Measurements from ENCODE around the gene RAB5IF. TPM values are rescaled to one million over a fixed set of nuclear protein-coding genes. Genes with fewer than 3 reads are reported as not detected.

RAB5IF gene
- total and polyA plus RNA-seq, 10 of the 15 experiments (the other 5 are each of a cell fraction or from before 2014, with no cell fraction given) = 19.4 to 246 (median 92.0) TPM

DNA sequence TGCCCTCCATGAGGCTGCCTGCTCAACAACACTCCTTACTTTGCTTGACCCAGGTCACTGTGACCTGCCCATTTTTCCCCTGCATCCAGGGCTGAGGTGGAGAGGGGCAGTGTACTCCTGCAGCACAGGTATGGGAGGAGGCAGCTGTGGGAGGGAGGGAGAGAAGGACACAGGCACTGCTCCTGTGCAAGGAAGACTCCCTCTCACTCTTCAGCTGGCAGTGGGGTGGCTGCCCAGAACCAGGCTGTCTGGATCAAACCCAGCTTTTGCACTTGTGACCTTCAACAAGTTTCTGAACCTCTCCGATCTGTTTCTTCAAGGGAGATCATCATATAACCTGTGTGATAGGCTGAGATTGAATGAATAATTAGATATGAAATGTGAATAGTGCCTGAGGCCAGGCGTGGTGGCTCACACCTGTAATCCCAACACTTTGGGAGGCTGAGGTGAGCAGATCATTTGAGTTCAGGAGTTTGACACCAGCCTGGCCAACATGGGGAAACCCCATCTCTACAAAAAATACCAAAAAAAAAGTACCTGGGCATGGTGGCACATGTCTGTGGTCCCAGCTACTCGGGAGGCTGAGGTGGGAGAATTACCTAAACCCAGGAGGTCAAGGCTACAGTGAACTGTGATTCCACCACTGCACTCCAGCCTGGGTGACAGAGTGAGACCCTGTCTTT is 18.1 kb upstream of the RAB5IF start (continued):
- TF ChIP-seq PML (IDR thresholded peaks at IDR 0.05; ENCODE audit: low read length) (no peak), IKZF1 (conservative IDR thresholded peaks at IDR 0.05) (no peak)
- TF ChIP-seq, protein P1, sequence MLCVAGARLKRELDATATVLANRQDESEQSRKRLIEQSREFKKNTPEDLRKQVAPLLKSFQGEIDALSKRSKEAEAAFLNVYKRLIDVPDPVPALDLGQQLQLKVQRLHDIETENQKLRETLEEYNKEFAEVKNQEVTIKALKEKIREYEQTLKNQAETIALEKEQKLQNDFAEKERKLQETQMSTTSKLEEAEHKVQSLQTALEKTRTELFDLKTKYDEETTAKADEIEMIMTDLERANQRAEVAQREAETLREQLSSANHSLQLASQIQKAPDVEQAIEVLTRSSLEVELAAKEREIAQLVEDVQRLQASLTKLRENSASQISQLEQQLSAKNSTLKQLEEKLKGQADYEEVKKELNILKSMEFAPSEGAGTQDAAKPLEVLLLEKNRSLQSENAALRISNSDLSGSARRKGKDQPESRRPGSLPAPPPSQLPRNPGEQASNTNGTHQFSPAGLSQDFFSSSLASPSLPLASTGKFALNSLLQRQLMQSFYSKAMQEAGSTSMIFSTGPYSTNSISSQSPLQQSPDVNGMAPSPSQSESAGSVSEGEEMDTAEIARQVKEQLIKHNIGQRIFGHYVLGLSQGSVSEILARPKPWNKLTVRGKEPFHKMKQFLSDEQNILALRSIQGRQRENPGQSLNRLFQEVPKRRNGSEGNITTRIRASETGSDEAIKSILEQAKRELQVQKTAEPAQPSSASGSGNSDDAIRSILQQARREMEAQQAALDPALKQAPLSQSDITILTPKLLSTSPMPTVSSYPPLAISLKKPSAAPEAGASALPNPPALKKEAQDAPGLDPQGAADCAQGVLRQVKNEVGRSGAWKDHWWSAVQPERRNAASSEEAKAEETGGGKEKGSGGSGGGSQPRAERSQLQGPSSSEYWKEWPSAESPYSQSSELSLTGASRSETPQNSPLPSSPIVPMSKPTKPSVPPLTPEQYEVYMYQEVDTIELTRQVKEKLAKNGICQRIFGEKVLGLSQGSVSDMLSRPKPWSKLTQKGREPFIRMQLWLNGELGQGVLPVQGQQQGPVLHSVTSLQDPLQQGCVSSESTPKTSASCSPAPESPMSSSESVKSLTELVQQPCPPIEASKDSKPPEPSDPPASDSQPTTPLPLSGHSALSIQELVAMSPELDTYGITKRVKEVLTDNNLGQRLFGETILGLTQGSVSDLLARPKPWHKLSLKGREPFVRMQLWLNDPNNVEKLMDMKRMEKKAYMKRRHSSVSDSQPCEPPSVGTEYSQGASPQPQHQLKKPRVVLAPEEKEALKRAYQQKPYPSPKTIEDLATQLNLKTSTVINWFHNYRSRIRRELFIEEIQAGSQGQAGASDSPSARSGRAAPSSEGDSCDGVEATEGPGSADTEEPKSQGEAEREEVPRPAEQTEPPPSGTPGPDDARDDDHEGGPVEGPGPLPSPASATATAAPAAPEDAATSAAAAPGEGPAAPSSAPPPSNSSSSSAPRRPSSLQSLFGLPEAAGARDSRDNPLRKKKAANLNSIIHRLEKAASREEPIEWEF (IDR thresholded peaks at IDR 0.05; ENCODE audit: insufficient replicate concordance, low read depth, low read length) = no peak
- TF ChIP-seq, protein P2, sequence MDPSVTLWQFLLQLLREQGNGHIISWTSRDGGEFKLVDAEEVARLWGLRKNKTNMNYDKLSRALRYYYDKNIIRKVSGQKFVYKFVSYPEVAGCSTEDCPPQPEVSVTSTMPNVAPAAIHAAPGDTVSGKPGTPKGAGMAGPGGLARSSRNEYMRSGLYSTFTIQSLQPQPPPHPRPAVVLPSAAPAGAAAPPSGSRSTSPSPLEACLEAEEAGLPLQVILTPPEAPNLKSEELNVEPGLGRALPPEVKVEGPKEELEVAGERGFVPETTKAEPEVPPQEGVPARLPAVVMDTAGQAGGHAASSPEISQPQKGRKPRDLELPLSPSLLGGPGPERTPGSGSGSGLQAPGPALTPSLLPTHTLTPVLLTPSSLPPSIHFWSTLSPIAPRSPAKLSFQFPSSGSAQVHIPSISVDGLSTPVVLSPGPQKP (IDR thresholded peaks at IDR 0.05; ENCODE audit: low read depth, low read length) = no peak

Data from GM12878 (cell line).